NCI-H2196 (cell line): ENCODE data around the gene DCAF15.

Experiments
- DNase-seq: peaks from one replicate; lab custom pipeline; 2025; ENCODE audit not compliant: unreplicated experiment; lab: John Stamatoyannopoulos, UW

DCAF15 gene

DNA sequence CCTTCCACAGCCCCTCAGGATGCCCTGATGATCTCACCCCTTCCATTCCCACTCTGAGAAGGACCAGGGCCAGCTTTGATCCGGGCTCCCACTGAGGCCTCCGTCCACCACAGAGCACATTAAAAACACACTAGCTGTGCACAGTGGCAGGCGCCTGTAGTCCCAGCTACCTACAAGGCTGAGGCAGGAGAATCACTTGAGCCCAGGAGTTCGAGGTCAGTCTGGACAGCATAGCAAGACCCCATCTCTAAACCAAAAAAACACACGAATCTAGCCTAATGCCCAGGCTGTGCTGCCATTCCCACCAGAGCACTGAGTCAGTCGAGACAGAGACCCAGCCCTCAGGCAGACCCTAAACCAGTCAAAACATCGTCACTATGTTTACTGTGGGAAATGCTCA, 39.7 kb downstream of the DCAF15 start:
- DNase-seq = no peak

DNA sequence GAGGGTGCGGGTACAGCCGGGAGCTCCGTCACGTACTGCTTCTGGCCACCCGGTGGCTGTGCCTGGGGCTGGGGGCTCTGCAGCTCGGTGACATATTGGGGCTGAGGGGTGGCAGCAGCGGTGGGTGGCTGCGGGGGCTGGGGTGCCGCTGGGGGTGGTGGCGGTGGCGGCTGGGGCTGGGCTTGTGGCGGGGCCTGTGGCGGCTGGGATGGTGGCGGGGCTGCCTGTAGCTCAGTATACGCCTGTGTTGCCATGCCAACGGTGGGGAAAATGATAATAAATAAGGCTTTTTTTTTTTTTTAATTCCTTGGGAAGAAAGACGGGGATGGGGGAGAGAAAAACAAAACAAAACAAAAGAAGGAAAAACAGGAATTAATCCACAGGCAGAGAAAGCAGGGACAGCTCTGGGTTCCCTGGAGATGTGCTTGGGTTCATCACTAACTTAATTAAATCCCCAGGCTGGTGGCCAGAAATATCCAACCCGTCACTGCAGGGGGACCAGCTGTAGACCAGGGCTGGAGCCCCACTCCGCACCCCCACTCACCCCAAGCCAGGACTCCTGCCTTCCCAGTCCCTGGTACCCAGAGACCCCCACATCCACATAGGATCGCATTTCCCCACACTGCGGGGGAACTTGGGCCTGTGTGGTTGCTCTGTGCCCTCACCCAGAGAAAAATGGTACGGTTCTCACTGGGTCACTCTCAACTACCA, 41.4 kb downstream of the DCAF15 start:
- DNase-seq = no peak

DNA sequence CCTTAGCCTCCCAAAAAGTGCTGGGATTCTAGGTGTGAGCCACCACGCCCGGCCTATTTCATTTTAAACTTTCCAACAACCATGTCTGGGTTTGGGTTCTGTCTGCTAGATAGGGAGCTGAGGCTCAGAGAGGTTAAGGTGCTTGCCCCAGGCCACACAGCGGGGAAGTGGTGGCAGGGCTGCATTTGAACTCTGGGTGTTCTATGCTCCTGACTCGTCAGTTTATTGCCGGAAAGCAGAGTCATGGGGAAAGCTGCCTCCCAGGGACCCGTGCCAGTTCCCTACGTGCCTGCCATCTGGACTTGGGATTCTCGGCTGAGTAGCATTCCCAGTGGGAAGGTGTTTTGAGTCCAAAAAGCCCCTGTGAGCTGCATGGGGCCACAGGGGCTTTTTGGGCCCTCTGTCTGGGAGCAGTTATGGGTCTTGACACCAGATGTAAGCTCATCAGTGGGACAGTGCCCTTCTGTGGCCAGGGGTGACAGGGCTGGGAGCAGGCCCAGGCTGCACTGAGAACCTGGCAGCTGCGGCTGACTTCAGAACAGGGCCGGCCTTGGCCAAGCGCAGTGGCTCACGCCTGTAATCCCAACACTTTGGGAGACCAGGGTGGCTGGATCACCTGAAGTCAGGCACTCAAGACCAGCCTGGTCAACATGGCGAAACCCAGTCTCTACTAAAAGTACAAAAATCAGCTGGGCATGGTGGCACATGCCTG, 42.9 kb downstream of the DCAF15 start:
- no peak for DNase-seq

DNA sequence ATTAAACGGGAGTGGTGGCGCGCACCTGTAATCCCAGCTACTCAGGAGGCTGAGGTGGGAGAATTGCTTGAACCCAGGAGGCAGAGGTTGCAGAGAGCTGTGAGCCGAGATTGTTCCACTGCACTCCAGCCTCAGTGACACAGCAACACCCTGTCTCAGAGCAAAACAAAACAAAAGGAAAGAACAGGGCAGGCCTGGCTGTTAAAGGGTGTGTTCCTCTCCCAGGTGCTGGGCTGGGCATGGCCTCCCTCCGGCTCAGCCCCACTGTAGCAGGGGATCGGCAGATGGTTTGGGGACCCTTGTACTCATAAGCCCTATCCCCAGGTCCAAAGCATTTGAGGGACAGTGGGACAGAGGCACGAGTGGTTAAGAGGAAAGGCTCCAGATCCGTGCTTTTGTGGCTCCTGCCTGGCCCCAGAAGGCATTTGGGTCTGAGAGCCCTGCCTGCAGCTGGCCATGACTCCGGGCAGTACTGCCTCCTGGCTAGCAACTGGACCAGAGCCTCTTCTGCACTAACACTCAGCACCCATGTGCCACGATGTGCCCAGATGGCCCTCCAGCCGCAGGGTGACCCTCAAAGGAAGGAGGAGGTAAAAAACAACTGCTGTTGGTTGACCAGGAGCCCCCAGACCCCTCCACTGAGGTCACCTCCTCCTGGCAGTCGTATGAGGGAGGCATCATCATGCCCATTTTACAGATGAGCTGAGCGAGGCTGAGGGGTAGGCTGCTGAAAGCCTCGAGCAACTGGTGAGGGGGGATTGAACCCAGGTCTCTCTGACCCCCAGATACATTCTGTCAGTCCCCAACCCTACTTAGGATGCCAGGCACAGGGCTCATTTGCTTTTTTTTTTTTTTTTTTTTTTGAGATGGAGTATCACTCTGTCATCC, 43.8 kb downstream of the DCAF15 start:
- no peak for DNase-seq

DNA sequence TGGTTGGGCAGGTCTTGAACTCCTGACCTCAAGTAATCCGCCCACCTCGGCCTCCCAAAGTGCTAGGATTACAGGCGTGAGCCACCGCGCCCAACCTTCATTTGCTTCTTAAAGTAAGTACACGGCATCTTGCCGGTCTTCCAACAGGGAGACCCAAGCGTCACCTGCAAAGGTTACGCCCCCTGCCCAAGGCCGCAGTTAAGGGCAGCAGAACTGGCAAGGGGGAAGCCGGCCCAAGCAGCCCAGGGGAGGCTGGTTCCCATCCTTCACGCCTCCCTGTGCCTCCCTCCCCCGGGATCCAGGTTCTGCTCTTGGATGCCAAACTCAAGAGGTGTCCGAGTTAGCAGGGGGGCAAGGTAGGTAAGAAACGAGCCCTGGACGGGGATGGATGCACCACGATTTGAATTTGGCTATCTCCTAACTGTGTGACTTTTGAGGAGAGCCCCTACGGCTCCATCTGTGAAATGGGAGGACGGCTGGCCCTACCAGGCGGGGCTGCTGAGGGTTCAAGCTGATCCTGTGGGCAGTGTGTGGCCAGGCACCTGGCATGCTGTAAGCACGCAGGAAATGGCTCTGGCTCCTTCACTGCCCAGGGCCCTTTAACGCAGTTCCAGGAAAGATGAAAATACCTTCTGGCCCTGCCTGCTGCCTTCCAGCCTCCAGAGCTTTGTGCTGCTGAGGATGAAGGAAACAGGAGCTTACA, 44.8 kb downstream of the DCAF15 start:
- DNase-seq = no peak

DNA sequence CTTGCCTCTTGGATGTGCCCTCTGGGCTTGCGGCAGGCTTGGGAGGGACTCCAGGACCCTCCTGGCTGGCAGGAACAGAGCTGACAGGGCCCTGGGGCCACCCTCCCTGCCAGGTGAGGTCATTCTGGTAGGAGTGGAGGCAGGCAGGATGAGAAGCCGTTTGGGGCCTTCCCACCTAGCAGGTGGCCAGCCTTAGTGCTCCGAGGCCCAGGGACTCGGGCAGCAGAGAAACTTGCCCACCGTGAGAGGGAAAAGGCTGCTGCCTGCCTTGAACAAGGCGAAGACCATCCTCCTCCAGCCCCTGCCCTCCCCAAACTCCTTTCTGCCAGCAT, 45.3 kb downstream of the DCAF15 start:
- no peak for DNase-seq

DNA sequence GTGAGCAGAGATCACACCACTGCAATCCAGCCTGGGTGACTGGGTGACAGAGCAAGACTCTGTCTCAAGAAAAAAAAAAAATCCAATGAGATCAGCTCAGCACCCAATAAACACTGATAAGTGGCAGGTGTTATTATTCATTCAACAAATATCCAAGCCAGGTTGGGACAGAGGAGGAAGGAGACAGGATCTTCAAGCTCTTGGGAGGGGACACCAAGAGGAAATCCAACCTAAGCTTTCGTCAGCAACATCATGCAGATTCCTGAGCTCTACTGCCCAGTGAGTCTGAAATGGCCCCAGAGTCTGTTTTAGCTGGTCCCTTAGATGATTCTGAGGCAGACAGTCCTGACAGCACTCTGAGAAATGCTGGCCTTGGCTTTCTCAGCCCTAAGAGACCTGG, 46.1 kb downstream of the DCAF15 start:
- no peak for DNase-seq

DNA sequence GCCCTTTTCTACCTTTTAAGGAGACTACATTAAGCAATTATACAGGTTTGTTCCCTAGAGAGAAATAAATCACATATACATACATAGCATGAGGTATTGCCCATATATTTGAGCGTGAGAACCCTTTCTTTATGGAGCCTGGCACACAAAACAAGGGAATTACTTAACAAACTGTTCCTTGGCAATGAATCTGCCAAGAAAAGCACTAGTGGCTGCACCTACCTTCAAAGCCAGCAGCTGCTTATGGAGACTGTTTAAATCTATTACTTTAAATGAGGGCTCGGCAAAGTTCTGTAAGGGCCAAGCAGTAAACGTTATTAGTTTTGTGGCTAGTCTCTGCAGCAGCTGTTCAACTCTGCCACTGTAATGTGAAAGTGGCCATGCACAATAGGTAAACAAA, 46.8 kb downstream of the DCAF15 start:
- DNase-seq = no peak

DNA sequence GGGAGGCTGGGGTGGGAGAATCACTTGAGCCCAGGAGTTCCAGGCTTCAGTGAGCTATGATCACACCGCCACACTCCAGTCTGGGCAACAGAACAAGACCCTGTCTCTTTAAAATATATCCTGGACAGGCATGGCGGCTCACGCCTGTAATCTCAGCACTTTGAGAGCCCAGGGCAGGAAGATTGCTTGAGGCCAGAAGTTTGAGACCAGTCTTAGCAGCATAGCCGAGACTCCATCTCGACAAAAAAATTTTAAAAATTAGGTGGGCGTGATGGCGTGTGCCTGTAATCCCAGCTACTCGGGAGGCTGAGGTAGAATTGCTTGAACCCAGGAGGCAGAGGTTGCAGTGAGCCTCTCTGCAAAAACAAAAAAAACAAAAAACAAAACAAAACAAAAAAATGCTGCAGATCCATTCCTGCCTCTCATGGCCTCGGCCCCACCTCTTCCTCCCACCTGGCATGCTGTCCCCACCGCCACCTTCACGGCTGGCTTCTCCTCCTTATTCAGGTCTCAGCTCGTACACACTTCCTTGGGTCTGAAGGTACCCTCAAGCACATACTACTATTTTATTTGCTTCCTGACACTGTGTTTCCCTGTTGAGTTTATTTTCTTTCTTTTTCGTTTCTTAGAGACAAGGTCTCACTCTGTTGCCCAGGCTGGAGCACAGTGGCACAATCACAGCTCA, 48.5 kb downstream of the DCAF15 start:
- DNase-seq = no peak

DNA sequence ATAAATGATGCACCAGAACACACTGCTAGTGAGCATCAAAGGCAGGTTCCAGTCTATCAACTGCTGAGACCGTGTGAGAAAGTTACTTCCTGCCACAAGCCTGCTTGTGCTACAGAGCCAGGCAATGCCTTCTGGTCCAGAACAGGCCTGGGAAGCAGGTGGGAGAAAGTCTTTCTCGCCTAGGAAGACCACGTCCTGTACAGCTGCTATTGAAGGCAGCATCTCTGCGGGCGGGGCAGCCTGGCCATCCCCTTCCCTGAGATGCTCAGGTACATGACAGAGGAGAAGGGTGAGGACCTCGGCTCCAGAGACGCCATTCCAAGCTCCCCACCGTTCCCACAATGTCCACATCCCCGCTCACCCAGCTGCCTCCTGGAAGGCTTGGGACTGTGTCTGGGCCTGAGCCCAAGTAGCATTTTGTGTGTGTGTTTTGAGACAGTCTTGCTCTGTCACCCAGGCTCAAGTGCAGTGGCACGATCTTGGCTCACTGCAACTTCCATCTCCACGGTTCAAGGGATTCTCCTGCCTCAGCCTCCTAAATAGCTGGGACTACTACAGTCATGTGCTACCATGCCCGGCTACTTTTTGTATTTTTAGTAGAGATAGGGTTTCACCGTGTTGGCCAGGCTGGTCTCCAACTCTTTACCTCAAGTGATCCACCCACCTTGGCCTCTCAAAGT, 50.4 kb downstream of the DCAF15 start:
- no peak for DNase-seq

DNA sequence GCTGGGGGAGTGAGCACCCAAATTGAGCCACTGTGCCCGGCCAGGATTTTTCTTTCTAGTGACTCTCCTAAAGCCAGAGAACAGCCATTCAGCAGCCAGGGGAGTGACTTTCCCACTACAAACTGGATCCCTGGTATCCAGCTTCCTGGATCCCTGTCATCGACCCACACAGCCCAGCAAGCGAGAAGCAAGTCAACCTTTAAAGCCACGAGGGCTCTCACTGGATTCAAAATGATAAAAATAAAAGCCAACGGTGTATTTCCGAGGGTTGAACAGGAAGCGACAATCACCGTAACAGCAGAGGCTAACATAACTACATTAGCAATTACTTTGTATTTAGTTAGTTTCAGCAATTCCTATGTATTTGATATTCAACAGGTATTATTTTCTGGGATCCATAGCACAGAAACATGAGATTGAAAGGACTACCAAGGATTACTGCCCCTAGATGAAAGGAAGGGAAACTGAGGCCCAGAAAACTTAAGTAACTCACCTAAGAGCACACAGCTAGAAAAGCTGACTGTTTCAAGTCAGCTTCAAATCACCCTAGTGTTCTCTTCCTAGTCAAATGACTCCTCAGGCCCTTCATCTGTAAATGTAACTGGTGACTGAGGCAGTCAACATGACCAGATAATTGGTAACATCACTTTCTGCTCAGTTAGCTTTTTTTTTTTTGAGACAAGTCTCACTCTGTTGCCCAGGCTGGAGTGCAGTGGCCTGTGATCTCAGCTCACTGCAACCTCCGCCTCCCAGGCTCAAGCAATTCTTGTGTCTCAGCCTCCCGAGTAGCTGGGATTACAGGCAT, 51.1 kb downstream of the DCAF15 start:
- no peak for DNase-seq

DNA sequence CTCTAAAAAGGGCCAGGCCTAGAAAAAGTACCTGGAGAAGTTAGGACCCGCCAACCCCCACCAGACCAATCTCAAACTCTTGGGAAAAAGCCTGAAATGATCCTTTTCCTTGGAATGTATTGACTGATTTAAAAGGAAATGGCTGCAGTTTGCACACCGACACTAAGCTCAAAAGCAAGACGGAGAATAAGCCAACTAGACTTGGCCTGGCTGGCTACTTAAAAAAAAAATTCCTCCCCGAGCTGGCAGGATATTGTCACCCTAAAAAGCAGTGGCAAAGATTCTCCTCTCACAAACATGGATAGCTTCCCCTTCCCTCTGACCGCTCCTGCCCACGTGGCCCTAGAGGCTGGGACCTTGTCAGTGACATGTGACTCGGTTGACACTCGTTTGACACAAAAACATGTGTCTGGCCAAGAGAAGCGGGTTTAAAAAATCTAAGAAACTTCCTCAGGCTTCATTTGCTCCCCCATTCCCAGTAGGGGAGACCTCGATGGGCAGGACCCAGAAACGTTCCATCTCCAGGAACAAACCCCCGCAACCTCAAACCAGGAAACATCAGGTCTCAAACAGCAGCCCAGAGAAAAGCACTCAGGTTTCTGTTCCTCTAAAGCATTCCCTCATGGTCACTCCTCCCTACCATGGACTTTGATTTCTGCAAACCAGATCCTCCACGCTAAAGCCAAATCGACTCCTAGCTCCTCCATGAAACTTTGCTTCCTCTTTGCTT, 52.5 kb downstream of the DCAF15 start:
- DNase-seq = no peak

DNA sequence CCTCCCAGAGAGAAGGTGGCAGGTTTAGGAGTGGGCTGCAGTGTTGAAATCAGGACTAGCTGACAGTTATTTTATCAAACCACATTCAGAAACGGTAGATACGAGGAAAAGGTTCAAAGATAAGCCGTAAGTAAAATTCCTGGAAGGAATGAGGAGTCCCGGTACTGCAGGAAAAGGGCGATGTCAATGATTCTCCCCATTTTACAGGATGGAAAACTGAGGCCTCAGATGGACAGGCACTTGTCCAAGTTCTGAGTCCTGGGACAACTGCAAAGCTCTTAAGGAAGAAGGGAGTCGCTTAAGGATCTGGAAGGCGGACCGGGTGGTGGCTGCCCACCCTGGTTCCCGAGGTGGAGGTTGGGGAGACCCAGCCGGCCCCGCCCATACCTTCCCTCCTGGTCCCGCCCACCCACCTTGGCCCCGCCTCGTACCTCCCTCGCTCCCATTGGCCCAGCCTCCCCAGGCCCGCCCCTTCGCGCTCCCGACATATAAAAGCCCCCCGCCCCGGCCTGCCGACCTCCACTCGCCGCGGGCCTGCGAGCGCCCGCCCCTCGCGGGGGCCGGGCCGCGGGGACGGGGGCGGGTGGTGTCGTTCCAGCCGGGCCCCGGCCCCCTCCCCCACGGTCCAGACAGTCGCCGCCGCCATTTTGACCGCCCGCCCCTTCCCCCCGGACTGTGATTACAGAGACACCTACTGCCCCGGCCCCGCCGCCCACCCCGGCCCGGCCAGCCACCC, 53.2 kb downstream of the DCAF15 start:
- peak; percentile 89 for DNase-seq

DNA sequence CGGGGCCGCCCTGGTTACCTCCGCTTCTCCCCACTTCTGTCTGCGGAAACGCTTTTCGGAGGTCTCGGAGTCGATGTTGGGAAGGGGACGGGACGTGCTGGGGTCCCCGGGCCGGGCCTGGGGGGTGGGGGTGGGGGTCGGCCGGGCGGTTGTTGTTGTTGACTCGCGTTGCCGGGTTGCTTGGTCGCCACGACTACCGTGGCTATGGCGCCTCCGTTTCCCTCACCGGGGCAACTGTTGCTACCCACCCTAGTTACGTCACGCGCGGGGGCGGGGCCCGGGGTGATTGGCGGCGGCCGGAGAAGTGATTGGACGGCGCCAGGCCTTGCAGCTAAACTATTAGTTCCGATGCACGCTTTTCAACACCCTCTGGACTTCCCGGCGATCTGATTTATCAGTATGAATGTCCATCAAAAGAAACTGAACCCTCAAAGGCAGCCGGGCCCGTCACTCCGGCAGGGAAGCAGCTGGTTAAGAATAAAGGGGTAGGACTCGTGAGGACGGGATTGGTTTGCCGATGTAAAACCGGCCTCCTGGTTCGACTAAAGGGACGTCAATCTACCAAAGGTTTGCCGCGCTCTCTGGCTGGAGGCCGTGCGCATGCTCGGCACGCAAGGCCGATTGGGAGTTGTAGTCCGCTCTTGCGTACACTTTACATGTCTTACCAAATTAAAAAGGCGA, 53.9 kb downstream of the DCAF15 start, which contains the start of gene RFX1:
RFX1 (minus strand) TSS at position 236 of the 681 bp plus-strand sequence. CDS start 12,477 bp downstream, outside the sequence.
- peak; percentile 98 for DNase-seq

DNA sequence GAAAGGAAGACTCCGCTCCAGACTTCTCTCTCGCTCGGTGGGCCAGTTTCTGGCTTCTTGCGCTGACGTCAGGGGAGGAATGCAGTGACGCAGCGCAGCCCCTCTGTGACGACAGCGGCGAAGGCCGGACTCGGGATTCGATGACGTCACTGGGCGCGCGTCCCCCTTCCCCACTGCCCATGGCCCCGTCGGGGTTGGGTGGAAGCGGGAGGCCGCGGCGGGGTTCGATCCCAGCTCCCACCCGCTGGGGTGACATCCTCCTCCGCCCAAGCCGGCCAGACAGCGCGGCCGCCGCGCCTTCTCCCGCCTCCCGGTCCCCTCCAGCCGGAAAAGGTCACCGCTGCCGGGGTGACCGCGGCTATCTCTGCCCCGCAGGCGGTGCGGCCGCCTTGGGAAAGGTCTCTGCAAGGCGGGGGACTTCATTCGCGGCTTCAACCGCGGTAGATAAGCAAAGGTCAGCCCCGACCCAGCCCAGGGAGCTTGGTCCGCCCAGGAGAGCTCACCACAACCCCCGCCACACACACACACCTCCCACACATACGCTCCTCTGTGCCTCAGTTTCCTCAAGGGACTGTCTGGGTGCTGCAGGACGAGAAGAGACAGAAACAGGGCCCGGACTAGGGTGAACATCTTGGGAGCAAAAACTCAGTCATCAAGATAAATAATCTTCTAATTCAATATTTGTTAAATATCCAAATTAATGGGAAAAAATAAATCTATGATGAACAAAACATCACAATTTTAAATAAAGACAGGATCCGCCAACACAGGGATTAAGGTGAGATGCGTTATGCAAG, 54.7 kb downstream of the DCAF15 start:
- DNase-seq = peak; percentile 97
